GM19468 (cell line): Measurements from ENCODE around the gene GEMIN7.

Experiments
- ATAC-seq: cut with Tn5 transposase; IDR thresholded peaks from one replicate; pipeline ENCODE4 v1.9.1; 2021; ENCODE audit warnings: mild to moderate bottlenecking, moderate library complexity, moderate number of reproducible peaks; ENCODE audit not compliant: unreplicated experiment; ENCODE audit errors: extremely low read depth

Gene GEMIN7

DNA sequence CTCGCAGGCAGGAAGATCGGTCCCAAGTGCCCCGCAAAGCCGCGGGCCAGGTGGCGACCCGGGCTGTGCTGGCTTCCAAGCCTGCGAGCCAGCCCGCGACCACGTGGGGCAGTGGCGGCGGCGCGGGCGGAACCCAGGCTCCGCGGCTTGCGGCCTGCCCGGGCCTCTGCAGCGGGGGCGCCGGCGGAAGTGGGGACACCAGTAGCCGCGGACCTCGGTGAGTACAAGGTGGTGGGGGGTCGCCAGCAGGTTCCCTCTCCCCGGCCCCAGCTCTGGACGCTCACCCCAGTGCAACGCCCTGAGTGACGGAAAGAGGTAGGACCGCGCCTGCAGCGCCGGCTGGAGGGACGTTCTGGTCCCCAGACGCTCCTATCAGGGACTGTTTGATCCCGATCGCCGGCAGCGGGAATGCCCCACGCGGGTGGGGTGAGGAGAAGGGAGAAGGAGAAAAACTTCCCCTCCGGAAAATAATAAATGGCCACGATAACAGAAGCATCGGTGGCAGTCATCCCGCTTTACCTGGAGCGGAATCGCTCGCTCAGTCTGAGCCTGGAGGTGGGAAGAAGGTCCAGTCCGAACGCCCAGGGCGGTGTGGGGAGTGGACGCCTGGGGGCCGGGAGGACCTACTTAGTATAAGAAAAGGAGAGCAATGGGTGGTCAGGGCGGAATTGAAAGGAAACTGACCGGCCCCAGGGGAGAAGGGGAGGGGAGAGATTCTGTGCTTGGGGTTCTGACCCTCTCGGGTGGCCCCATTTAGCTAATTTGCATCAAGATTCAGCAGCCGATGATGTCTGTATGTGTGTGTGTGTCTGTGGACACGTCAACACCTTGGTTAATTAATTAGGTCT is at the start of gene GEMIN7:
TSS of gene GEMIN7 (plus strand) at position 198 of the 848 bp plus-strand sequence. CDS start 10,855 bp downstream, outside the sequence.
- ATAC-seq = no peak

- no peak for ATAC-seq
These were observed 48.2 kb upstream of the GEMIN7 start for GRCh38 chr19:45030825-45031224.

- no peak for ATAC-seq
These were observed 46.6 kb upstream of the GEMIN7 start for GRCh38 chr19:45032421-45032820.

DNA sequence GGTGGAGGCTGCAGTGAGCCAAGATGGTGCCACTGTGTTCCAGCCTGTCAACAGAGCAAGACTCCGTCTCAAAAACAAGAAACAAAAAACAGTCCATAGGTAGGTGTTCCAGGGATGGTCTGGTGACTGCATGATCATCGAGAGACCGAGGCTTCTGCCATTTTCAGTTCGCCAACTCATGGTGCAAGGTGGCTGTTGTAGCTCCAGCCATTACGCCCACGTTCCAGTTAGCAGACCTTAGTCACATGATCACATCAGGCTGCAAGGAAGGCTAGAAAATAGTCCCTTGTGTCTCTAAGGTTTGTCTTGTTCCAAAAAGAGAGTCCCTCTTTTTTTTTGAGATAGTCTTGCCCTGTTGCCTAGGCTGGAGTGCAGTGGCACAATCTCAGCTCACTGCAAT is 43.3 kb upstream of the GEMIN7 start:
- no peak for ATAC-seq

GRCh38 chr19:45037393-45038169 is 41.5 kb upstream of the GEMIN7 start:
- ATAC-seq = no peak

- peak; percentile 26 for ATAC-seq
These were observed 39.8 kb upstream of the GEMIN7 start, which contains the start of gene CLASRP for GRCh38 chr19:45038931-45039893. CLASRP (plus strand) TSS chr19:45039045; CDS start chr19:45040213, 1,168 bp downstream.

- no peak for ATAC-seq
These were observed 38.8 kb upstream of the GEMIN7 start for GRCh38 chr19:45040059-45040771.

- ATAC-seq = no peak
These were observed 37.9 kb upstream of the GEMIN7 start for GRCh38 chr19:45041125-45041524.

GRCh38 chr19:45045671-45046353 is 33.2 kb upstream of the GEMIN7 start:
- ATAC-seq = no peak

DNA sequence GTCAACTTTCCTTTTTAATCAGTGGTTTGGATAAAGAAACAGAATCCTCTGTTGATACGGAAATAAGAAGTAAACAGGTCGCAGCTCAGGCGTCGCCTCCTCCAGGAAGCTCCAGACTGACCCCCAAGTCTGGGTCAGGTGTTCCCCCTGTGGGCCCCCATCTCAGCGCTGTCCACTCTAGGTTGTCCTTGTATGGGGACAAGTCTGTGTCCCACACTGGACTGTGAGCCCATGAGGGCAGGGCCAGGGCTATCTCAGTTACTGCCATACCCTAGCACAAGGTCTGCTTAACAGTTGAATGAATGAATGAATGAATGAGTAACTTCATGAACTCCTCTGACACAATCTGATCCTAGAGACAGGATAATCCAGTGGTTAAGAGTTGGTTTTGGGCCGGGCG is 32.7 kb upstream of the GEMIN7 start:
- ATAC-seq = no peak

DNA sequence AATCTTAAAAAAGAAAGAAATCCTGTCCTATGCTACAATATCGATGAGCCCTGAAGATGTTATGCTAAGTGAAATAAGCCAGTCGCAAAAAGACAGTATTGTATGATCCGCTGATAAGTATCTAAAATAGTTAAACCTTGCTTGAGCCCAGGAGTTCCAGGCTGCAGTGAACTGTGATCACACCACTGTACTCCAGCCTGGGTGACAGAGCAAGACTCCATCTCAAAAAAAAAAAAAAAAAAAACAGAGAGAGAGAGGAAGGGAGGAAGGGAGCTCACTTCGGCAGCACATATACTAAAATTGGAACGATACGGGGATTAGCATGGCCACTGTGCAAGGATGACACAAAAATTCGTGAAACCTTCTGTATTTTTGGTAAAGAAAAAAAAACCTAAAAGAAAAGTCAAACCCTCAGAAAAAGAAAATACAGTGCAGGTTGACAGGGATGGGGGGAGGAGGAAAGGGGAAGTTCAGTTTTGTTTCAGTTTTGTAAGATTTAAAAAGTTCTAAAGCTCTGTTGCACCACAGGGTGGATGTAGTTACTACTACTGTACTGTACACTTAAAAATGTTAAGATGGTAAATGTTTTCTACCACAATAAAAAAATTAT is 31.8 kb upstream of the GEMIN7 start:
- no peak for ATAC-seq

DNA sequence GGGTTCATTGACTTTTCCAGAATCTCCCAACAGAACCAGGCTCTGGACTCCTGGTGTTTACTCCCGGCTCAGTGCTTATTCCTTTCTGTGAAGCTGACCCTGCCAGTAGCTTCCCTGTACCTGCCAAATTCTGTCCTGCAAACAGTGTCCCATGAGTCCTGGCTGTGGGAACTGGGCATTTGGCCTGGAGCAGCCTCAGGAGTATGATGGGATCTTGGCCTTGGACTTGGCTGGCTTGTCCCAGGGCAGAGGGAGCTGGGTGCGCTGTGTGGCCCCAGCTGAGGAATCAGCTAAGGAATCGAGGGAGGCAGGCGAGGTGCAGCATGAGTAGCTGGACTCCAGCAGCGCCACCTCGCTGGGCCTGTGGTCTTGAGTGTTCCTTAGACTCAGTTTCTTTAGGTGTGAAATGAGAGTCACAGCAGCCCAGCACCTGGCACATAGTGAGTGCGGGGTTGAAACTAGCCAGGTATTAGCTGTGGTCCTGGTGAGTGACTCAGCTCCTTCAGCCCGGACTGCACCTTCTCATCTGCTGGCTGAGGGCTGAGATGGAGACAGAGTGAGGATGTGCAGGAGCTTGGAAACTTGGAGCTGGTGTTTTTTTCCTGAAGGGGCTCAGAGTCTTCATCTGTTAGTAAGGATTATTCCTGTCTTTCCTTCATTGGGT is 29.9 kb upstream of the GEMIN7 start:
- no peak for ATAC-seq

GRCh38 chr19:45050036-45050435 is 29.0 kb upstream of the GEMIN7 start:
- no peak for ATAC-seq

- ATAC-seq = no peak
These were observed 27.0 kb upstream of the GEMIN7 start for GRCh38 chr19:45051929-45052579.

- no peak for ATAC-seq
These were observed 22.2 kb upstream of the GEMIN7 start for GRCh38 chr19:45056831-45057230.

DNA sequence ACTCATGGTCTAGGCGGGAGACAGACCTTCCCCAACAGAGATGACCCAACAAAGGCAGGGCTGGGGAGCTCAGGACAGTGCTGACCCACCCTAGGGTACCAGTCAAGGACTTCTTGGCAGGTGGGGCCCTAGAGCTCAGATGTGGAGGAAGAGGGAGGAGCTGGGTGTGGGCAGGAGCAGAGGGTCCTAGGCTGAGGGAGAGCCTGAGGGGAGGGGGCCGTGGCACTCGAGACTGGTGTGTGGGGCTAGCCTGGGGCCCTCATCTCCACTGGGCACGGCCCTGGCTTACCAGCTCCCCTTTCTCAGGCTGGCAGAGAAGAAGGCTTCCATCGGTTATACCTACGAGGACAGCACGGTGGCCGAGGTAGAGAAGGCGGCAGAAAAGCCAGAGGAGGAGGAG is 21.6 kb upstream of the GEMIN7 start:
- no peak for ATAC-seq

- ATAC-seq = no peak
These were observed 20.4 kb upstream of the GEMIN7 start for GRCh38 chr19:45058622-45059159.
